GM21786 (cell line): ENCODE measurements around the gene TGOLN2.

ENCODE experiments used
- ATAC-seq: cut with Tn5 transposase; IDR thresholded peaks from one replicate; pipeline ENCODE4 v1.9.1; 2021; ENCODE audit not compliant: unreplicated experiment

TGOLN2 gene

GRCh38 chr2:85309699-85310321, 18.0 kb downstream of the TGOLN2 start:
- ATAC-seq = no peak

- ATAC-seq = no peak
Measured at GRCh38 chr2:85308896-85309555, 18.8 kb downstream of the TGOLN2 start.

- ATAC-seq = no peak
Measured at GRCh38 chr2:85308201-85308600, 19.6 kb downstream of the TGOLN2 start.

- ATAC-seq = no peak
Measured at GRCh38 chr2:85307527-85307897, 20.3 kb downstream of the TGOLN2 start.

GRCh38 chr2:85303780-85304531, 23.8 kb downstream of the TGOLN2 start:
- ATAC-seq = no peak

- ATAC-seq = no peak
Measured at GRCh38 chr2:85302121-85302520, 25.7 kb downstream of the TGOLN2 start.

- no peak for ATAC-seq
Measured at GRCh38 chr2:85291425-85292023, 36.3 kb downstream of the TGOLN2 start.

- ATAC-seq = no peak
Measured at GRCh38 chr2:85288244-85288725, 39.5 kb downstream of the TGOLN2 start.

- no peak for ATAC-seq
Measured at GRCh38 chr2:85287721-85288120, 40.1 kb downstream of the TGOLN2 start.

GRCh38 chr2:85286918-85287317, 40.9 kb downstream of the TGOLN2 start:
- ATAC-seq = no peak

GRCh38 chr2:85283641-85284040, 44.1 kb downstream of the TGOLN2 start:
- no peak for ATAC-seq

GRCh38 chr2:85282914-85283313, 44.9 kb downstream of the TGOLN2 start:
- ATAC-seq = no peak

GRCh38 chr2:85281553-85281952, 46.2 kb downstream of the TGOLN2 start:
- ATAC-seq = no peak

- ATAC-seq = no peak
Measured at GRCh38 chr2:85278361-85278760, 49.4 kb downstream of the TGOLN2 start.

- ATAC-seq = no peak
Measured at GRCh38 chr2:85277416-85278158, 50.2 kb downstream of the TGOLN2 start.

- no peak for ATAC-seq
Measured at GRCh38 chr2:85276571-85277118, 51.1 kb downstream of the TGOLN2 start.

- ATAC-seq = no peak
Measured at GRCh38 chr2:85275984-85276540, 51.7 kb downstream of the TGOLN2 start.

- no peak for ATAC-seq
Measured at GRCh38 chr2:85273738-85274731, 53.8 kb downstream of the TGOLN2 start.

GRCh38 chr2:85272357-85272756, 55.4 kb downstream of the TGOLN2 start:
- no peak for ATAC-seq
